GM13976 (cell line): ENCODE data around the gene FAM20C.

Experiments
- DNase-seq: peaks from one replicate; pipeline ENCODE4 v3.0.0; 2012; ENCODE audit warnings: low spot score
- CTCF ChIP-seq: IDR thresholded peaks from 2 replicates; pipeline ENCODE4 v1.5.1; 2012; ENCODE audit warnings: borderline replicate concordance, mild to moderate bottlenecking; ENCODE audit not compliant: insufficient read depth; ENCODE audit errors: extremely low read depth, missing control alignments, control extremely low read depth
- in situ Hi-C: fragments of 300-500 bp; cut with MboI; formaldehyde crosslinking; loops from one replicate; pipeline ENCODE4 v1.12.0; 2022; ENCODE audit warnings: low sequenced_read_pairs, mixed read lengths, inconsistent platforms; ENCODE audit not compliant: unreplicated experiment

FAM20C gene

GRCh38 chr7:211033-211714 is 18.8 kb downstream of the FAM20C start:
- in situ Hi-C loops: no loop called here

GRCh38 chr7:211715-212058 is 19.3 kb downstream of the FAM20C start:
- in situ Hi-C loops: no loop called here
- no peak for DNase-seq
- no peak for TF ChIP-seq CTCF

More at GRCh38 chr7:211033-211714, 18.8 kb downstream of the FAM20C start:
- no peak for DNase-seq
- TF ChIP-seq CTCF: no peak

- no peak for TF ChIP-seq CTCF
Observed at GRCh38 chr7:212754-213153, 20.4 kb downstream of the FAM20C start.

GRCh38 chr7:213324-213993 is 21.1 kb downstream of the FAM20C start:
- no peak for TF ChIP-seq CTCF
- DNase-seq: no peak
- in situ Hi-C loops: no loop called here

More at GRCh38 chr7:212754-213153, 20.4 kb downstream of the FAM20C start:
- no peak for DNase-seq
- in situ Hi-C loops: no loop called here

- no peak for DNase-seq
- TF ChIP-seq CTCF: no peak
- in situ Hi-C loops: no loop called here
Observed at GRCh38 chr7:214410-215212, 22.2 kb downstream of the FAM20C start.

- no peak for DNase-seq
- in situ Hi-C loops: no loop called here
- TF ChIP-seq CTCF: no peak
Observed at GRCh38 chr7:216360-217300, 24.3 kb downstream of the FAM20C start.
